Osteocyte (in vitro differentiated cells): ENCODE measurements around the gene COL4A1. TPM values are rescaled to one million over a fixed set of nuclear protein-coding genes. Genes with fewer than 3 reads are reported as not detected.

Source experiments
- DNase-seq: peaks from one replicate; pipeline ENCODE4 v3.0.0; 2021; ENCODE audit warnings: mixed read lengths; ENCODE audit not compliant: unreplicated experiment; ENCODE audit errors: extremely low spot score
- H3K27ac Mint-ChIP-seq: one replicate; pipeline ENCODE4 v1.8.0; 2021; ENCODE audit warnings: mild to moderate bottlenecking, mixed read lengths; ENCODE audit not compliant: unreplicated experiment
- H3K27me3 Mint-ChIP-seq: one replicate; pipeline ENCODE4 v1.8.0; 2021; ENCODE audit warnings: mixed read lengths; ENCODE audit not compliant: unreplicated experiment
- H3K36me3 Mint-ChIP-seq: one replicate; pipeline ENCODE4 v1.8.0; 2021; ENCODE audit warnings: mixed read lengths; ENCODE audit not compliant: unreplicated experiment
- H3K4me1 Mint-ChIP-seq: one replicate; pipeline ENCODE4 v1.8.0; 2021; ENCODE audit warnings: mixed read lengths; ENCODE audit not compliant: unreplicated experiment
- H3K4me3 Mint-ChIP-seq: one replicate; pipeline ENCODE4 v1.8.0; 2021; ENCODE audit warnings: mild to moderate bottlenecking, moderate library complexity, mixed read lengths; ENCODE audit not compliant: unreplicated experiment
- H3K9me3 Mint-ChIP-seq: one replicate; pipeline ENCODE4 v1.8.0; 2021; ENCODE audit warnings: mixed read lengths; ENCODE audit not compliant: unreplicated experiment
- CTCF ChIP-seq: fragments of 200-600 bp; sonication (generic); IDR thresholded peaks from 2 replicates; pipeline ENCODE4 v1.5.0; 2021; ENCODE audit warnings: antibody characterized with exemption, mild to moderate bottlenecking, moderate library complexity
- microRNA-seq: library from miRNA; unstranded; fragments of <30 nt; microRNA quantifications from one replicate; pipeline ENCODE4 v1.1.0, GENCODE V29; 2020; ENCODE audit not compliant: unreplicated experiment
- total RNA-seq: library from RNA; stranded (reverse); gene quantifications from 2 replicates; pipeline ENCODE4 v1.2.1, GENCODE V29; 2021

COL4A1 gene
- total RNA-seq, 1 donor from 2014 or later: 3,181 TPM

- H3K27me3 Mint-ChIP-seq: no peaks in the 10 kb centered on the region
- no peak overlapping the region for H3K4me3 Mint-ChIP-seq
- H3K9me3 Mint-ChIP-seq: peaks cover 24% of the 10 kb centered on the region
- TF ChIP-seq CTCF: no peak
- peaks cover 7% of the 10 kb centered on the region for H3K36me3 Mint-ChIP-seq
- peaks cover 3% of the 10 kb centered on the region for H3K4me1 Mint-ChIP-seq
- H3K27ac Mint-ChIP-seq: no peak overlapping the region
- no peak for DNase-seq
Measured at GRCh38 chr13:110099922-110100321, 207.0 kb downstream of the COL4A1 start.

Small RNA genes within 50 kb of the gene (microRNA-seq; reads per million reads assigned to microRNA genes)
- not detected for gene MIR8073

Other genes with a start within 250 kb of the COL4A1 start
- gene COL4A2, start 127 bp upstream of the COL4A1 start, total RNA-seq: 2,001 and 2,067 TPM in 2 replicates